ENCODE data around the gene CD200R1L.

Gene CD200R1L

GRCh38 chr3:112846764-112847163 is at the start of gene CD200R1L:
CD200R1L (minus strand) TSS chr3:112846864; CDS start chr3:112829367, 17,497 bp downstream.
- peak within 1 kb of the TSS; percentile 64 for H3K27ac Mint-ChIP-seq
- H3K27me3 Mint-ChIP-seq = no peaks in the 10 kb centered on the region
- H3K36me3 Mint-ChIP-seq = peaks cover 20% of the 10 kb centered on the region
- peak within 1 kb of the TSS; percentile 0 for H3K4me3 Mint-ChIP-seq
- ATAC-seq = no peak
- H3K4me1 Mint-ChIP-seq = peaks cover 28% of the 10 kb centered on the region
- H3K9me3 Mint-ChIP-seq = peaks cover 18% of the 10 kb centered on the region

- H3K27ac Mint-ChIP-seq = no peak overlapping the region
- ATAC-seq = no peak
- H3K4me1 Mint-ChIP-seq = peaks cover 9% of the 10 kb centered on the region
- H3K9me3 Mint-ChIP-seq = no peaks in the 10 kb centered on the region
- no peak overlapping the region for H3K4me3 Mint-ChIP-seq
- H3K36me3 Mint-ChIP-seq = no peaks in the 10 kb centered on the region
- H3K27me3 Mint-ChIP-seq = no peaks in the 10 kb centered on the region
Measured at GRCh38 chr3:112894258-112894657, 47.6 kb upstream of the CD200R1L start.

- Mint-ChIP-seq H3K4me1 (peaks cover 31% of the 10 kb centered on the region), H3K4me3 (peak overlapping the region; percentile 27), H3K27me3 (no peaks in the 10 kb centered on the region), H3K36me3 (no peaks in the 10 kb centered on the region), H3K27ac (peak overlapping the region; percentile 52), H3K9me3 (no peaks in the 10 kb centered on the region)
- ATAC-seq = no peak
Measured at GRCh38 chr3:112889357-112889756, 42.7 kb upstream of the CD200R1L start.

- no peaks in the 10 kb centered on the region for H3K27me3 Mint-ChIP-seq
- peak overlapping the region; percentile 44 for H3K4me3 Mint-ChIP-seq
- peaks cover 31% of the 10 kb centered on the region for H3K4me1 Mint-ChIP-seq
- no peaks in the 10 kb centered on the region for H3K36me3 Mint-ChIP-seq
- no peaks in the 10 kb centered on the region for H3K9me3 Mint-ChIP-seq
- peak overlapping the region; percentile 52 for H3K27ac Mint-ChIP-seq
- ATAC-seq = no peak
Measured at GRCh38 chr3:112888381-112889085, 41.9 kb upstream of the CD200R1L start.

- peaks cover 5% of the 10 kb centered on the region for H3K36me3 Mint-ChIP-seq
- H3K9me3 Mint-ChIP-seq = peaks cover 4% of the 10 kb centered on the region
- no peaks in the 10 kb centered on the region for H3K27me3 Mint-ChIP-seq
- H3K27ac Mint-ChIP-seq = no peak overlapping the region
- H3K4me3 Mint-ChIP-seq = no peak overlapping the region
- no peak for ATAC-seq
- H3K4me1 Mint-ChIP-seq = peaks cover 47% of the 10 kb centered on the region
Measured at GRCh38 chr3:112884678-112885290, 38.1 kb upstream of the CD200R1L start.

- H3K9me3 Mint-ChIP-seq = peaks cover 6% of the 10 kb centered on the region
- H3K36me3 Mint-ChIP-seq = peaks cover 6% of the 10 kb centered on the region
Measured at GRCh38 chr3:112881891-112882290, 35.2 kb upstream of the CD200R1L start.

GRCh38 chr3:112875561-112875960 is 28.9 kb upstream of the CD200R1L start:
- Mint-ChIP-seq H3K9me3 (peaks cover 15% of the 10 kb centered on the region), H3K27ac (peak overlapping the region; percentile 21), H3K4me1 (peaks cover 51% of the 10 kb centered on the region), H3K27me3 (no peaks in the 10 kb centered on the region), H3K4me3 (no peak overlapping the region), H3K36me3 (peaks cover 19% of the 10 kb centered on the region)
- ATAC-seq = no peak

More at GRCh38 chr3:112881891-112882290, 35.2 kb upstream of the CD200R1L start:
- peak overlapping the region; percentile 44 for H3K4me3 Mint-ChIP-seq
- H3K27me3 Mint-ChIP-seq = no peaks in the 10 kb centered on the region
- ATAC-seq = no peak
- H3K27ac Mint-ChIP-seq = peak overlapping the region; percentile 6
- H3K4me1 Mint-ChIP-seq = peaks cover 32% of the 10 kb centered on the region

- Mint-ChIP-seq H3K9me3 (peaks cover 14% of the 10 kb centered on the region), H3K36me3 (peaks cover 14% of the 10 kb centered on the region), H3K4me1 (peaks cover 45% of the 10 kb centered on the region), H3K27ac (peak overlapping the region; percentile 21), H3K4me3 (peak overlapping the region; percentile 47), H3K27me3 (no peaks in the 10 kb centered on the region)
- ATAC-seq = no peak
Measured at GRCh38 chr3:112874725-112875124, 28.1 kb upstream of the CD200R1L start.

GRCh38 chr3:112873632-112874031 is 27.0 kb upstream of the CD200R1L start:
- Mint-ChIP-seq H3K27ac (peak overlapping the region; percentile 21), H3K4me1 (peaks cover 44% of the 10 kb centered on the region), H3K9me3 (peaks cover 17% of the 10 kb centered on the region), H3K4me3 (peak overlapping the region; percentile 69), H3K27me3 (no peaks in the 10 kb centered on the region), H3K36me3 (peaks cover 19% of the 10 kb centered on the region)
- peak; percentile 62 for ATAC-seq

- no peak overlapping the region for H3K27ac Mint-ChIP-seq
- H3K4me3 Mint-ChIP-seq = no peak overlapping the region
- peaks cover 19% of the 10 kb centered on the region for H3K36me3 Mint-ChIP-seq
- ATAC-seq = no peak
- H3K9me3 Mint-ChIP-seq = peaks cover 19% of the 10 kb centered on the region
- no peaks in the 10 kb centered on the region for H3K27me3 Mint-ChIP-seq
- peaks cover 44% of the 10 kb centered on the region for H3K4me1 Mint-ChIP-seq
Measured at GRCh38 chr3:112871735-112872134, 25.1 kb upstream of the CD200R1L start.

GRCh38 chr3:112865757-112866156 is 19.1 kb upstream of the CD200R1L start:
- peaks cover 10% of the 10 kb centered on the region for H3K9me3 Mint-ChIP-seq
- no peaks in the 10 kb centered on the region for H3K27me3 Mint-ChIP-seq
- peaks cover 7% of the 10 kb centered on the region for H3K36me3 Mint-ChIP-seq
- peaks cover 7% of the 10 kb centered on the region for H3K4me1 Mint-ChIP-seq
- ATAC-seq = no peak
- no peak overlapping the region for H3K27ac Mint-ChIP-seq
- no peak overlapping the region for H3K4me3 Mint-ChIP-seq

GRCh38 chr3:112860898-112861297 is 14.2 kb upstream of the CD200R1L start:
- H3K36me3 Mint-ChIP-seq = no peaks in the 10 kb centered on the region
- ATAC-seq = peak; percentile 66
- H3K9me3 Mint-ChIP-seq = no peaks in the 10 kb centered on the region
- H3K27me3 Mint-ChIP-seq = no peaks in the 10 kb centered on the region
- H3K4me3 Mint-ChIP-seq = no peak overlapping the region
- H3K27ac Mint-ChIP-seq = peak overlapping the region; percentile 38
- H3K4me1 Mint-ChIP-seq = peaks cover 42% of the 10 kb centered on the region

- peaks cover 42% of the 10 kb centered on the region for H3K4me1 Mint-ChIP-seq
- peak overlapping the region; percentile 89 for H3K27ac Mint-ChIP-seq
- peak; percentile 90 for ATAC-seq
- no peaks in the 10 kb centered on the region for H3K27me3 Mint-ChIP-seq
- H3K36me3 Mint-ChIP-seq = no peaks in the 10 kb centered on the region
- peak overlapping the region; percentile 66 for H3K4me3 Mint-ChIP-seq
- H3K9me3 Mint-ChIP-seq = peaks cover 8% of the 10 kb centered on the region
Measured at GRCh38 chr3:112858410-112859069, 11.9 kb upstream of the CD200R1L start.

GRCh38 chr3:112857526-112857925 is 10.9 kb upstream of the CD200R1L start:
- H3K4me1 Mint-ChIP-seq = peaks cover 42% of the 10 kb centered on the region
- ATAC-seq = no peak
- H3K4me3 Mint-ChIP-seq = no peak overlapping the region
- no peaks in the 10 kb centered on the region for H3K27me3 Mint-ChIP-seq
- H3K27ac Mint-ChIP-seq = peak overlapping the region; percentile 89
- H3K36me3 Mint-ChIP-seq = peaks cover 1% of the 10 kb centered on the region
- peaks cover 9% of the 10 kb centered on the region for H3K9me3 Mint-ChIP-seq

- Mint-ChIP-seq H3K27ac (no peak overlapping the region), H3K27me3 (no peaks in the 10 kb centered on the region), H3K36me3 (peaks cover 11% of the 10 kb centered on the region), H3K9me3 (peaks cover 18% of the 10 kb centered on the region), H3K4me1 (peaks cover 42% of the 10 kb centered on the region), H3K4me3 (no peak overlapping the region)
- no peak for ATAC-seq
Measured at GRCh38 chr3:112856537-112856936, 9.9 kb upstream of the CD200R1L start.

Measured in stimulated activated memory B cell treated with anti-CD40 and anti-IgM and Interleukin-4, amounts not matched to agents 10 μg/mL and 1 μg/mL and 100 μg/mL, for 72 hours (primary cell).